Activated CD4-positive, alpha-beta T cell treated with anti-CD3 and anti-CD28 coated beads, Interleukin-2, amount 50 U/mL, for 16 hours (primary cell): Measurements from ENCODE around the gene KCNC3.

ENCODE experiments used
- DNase-seq: peaks from one replicate; pipeline ENCODE4 v3.0.0-alpha.2; 2020

KCNC3 gene

GRCh38 chr19:50326101-50326664, 3.0 kb downstream of the KCNC3 start:
- DNase-seq = no peak

- peak; percentile 89 for DNase-seq
Observed at GRCh38 chr19:50325310-50326100, 3.7 kb downstream of the KCNC3 start.

- DNase-seq = no peak
Observed at GRCh38 chr19:50324331-50324730, 4.8 kb downstream of the KCNC3 start.

DNA sequence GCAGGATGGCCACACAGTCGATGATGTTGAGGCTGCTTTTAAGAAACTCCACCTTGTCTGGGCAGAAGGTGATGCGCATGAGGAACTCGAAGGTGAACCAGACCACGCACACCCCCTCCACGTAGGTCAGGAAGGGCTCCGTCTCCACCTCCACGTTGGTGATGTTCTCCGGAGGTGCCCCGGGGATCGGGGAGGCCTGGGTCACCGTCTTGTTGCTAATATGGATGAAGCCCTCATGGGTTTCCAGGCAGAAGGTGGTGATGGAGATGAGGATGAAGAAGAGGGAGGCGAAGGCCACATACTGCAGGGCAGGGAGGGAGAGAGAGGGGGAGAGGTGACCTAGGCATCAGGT, 5.4 kb downstream of the KCNC3 start:
- DNase-seq = no peak

DNA sequence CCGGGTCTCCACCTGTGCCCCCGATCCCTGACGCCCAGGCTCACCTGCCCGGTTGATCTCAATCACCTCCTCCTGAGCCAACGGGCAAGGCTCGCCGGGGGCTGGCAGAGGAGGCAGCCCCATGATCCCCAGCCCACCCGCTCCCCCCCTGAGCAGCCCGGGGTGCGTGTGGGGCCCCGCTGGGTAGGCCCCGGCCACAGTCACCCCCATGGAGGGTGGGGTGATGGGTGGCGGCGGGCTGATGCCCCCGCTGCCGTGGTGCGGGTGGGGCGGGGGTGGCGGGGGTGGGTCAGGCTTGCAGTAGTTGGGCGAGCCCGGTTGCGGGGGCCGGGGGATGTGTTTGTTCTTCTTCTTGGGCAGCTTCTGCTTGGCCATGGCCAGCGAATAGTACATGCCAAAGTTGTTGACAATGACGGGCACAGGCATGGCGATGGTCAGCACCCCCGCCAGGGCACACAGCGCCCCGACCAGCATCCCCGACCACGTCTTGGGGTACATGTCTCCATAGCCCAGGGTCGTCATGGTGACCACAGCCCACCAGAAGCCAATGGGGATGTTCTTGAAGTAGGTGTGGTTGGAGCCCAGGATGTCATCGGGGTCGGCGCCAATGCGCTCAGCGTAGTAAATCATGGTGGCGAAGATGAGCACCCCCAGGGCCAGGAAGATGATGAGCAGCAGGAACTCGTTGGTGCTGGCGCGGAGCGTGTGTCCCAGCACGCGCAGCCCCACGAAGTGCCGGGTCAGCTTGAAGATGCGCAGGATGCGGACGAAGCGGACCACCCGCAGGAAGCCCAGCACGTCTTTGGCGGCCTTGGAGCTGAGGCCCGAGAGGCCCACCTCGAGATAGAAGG, 6.0 kb downstream of the KCNC3 start:
- DNase-seq = no peak

DNA sequence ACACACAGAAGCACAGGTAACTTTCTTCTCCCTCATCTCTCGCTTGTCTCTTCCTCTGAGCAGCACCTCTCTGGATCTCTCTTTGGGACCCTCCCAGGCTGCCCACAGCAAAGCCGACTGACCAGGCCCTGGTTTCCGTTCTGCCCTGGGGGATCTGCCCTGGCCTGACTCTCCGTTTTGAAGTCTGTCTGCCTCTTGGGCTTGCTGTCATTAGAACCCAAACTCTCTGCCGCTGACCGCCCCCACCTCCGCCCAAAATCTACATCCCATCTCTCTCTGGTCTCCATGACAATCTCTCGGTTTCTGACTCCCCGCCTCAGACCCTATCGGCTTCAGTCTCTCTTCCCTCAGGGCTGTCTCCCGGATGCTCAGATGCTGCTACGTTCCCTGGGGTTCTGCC, 6.9 kb downstream of the KCNC3 start:
- DNase-seq = no peak

GRCh38 chr19:50321831-50322230, 7.3 kb downstream of the KCNC3 start:
- DNase-seq = no peak

GRCh38 chr19:50320596-50320995, 8.6 kb downstream of the KCNC3 start:
- DNase-seq = no peak

- no peak for DNase-seq
Observed at GRCh38 chr19:50320051-50320450, 9.1 kb downstream of the KCNC3 start.

DNA sequence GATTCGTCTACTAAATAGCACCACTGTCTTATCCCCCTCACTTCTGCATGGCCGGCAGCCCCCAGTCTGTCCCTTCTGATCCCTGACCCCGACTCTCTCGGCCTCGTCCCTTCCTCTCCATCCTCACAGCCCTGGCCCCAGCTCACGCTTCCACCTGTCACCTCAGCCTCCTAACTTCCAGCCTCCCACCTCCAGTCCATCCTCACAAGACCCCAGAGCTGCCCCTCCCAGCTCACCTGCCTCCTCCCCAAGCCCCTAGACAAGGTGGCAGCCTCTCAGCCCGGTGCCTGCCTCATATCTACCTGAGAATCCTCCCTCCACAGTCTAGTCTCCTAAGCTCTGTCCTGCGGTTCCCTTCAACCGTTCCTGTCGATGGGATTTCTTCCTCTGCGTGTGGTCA, 10.0 kb downstream of the KCNC3 start:
- DNase-seq = no peak

- no peak for DNase-seq
Observed at GRCh38 chr19:50318438-50318837, 10.7 kb downstream of the KCNC3 start.

DNA sequence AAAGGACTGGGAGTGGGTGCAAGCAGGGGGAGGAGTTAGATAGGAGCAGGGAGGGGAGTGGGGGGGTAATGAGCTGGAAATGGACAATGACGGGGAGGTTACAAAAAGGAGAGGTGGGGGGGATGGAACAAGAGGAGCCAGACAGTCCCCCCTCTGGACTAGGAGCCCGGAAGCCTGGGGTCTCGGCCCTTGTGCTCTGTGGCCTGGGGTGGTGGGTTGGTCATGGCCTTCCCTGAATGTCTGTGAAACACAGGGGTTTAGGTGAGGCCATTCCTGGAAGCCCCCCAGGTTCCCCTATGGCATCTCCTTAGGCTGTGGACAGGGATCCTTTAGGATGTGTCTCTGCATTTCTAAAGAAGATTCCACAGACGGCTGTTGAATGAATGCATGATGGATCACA, 12.1 kb downstream of the KCNC3 start:
- no peak for DNase-seq

- peak; percentile 33 for DNase-seq
Observed at GRCh38 chr19:50315773-50316448, 13.3 kb downstream of the KCNC3 start.

DNA sequence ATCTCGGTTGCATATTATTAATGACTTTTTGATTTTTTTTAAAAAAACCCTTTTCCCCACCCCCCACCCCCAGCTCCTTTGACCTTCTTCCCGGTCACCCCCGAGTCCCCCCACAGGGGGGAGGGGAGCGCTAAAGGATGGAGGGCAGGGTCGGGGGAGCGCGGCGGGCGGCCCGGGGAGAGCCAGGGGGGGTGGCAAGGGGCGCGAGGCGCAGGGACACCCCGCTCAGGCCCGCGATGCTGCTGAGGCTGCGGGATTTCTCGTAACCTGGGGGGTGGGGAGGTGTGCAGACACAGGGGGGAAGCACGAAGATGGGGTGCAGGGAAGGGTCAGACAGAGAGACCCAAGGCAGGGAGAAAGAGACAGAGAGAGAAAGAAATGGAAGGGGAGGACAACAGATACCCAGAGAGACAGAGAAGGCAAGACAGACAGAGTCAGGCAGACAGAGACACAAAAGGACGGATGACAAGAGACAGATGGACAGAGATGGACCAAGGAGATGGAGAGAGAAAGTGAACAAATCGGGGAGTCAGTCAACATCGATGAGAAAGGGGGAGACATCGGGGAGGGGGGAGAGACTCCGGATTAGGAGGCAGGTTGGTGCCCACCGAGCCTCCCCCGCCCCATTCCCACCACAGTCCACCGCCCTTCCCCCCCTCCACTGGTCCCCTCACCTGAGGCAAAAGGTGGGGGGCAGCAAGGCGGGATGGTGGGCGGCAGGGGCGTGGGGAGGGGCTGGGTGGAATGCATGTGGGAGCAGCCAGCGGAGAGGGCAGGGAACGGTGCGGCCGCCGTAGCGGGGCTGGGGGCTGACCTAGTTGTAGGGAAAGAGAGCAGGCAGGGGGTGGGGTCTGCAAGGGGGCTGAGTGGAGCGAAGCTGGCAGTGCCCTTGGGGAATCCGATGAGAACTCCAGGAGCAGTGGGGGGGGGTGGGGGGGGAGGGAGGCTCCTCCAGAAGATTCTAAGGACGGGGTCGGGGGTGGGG, 14.2 kb downstream of the KCNC3 start:
- no peak for DNase-seq

- DNase-seq = no peak
Observed at GRCh38 chr19:50313812-50314536, 15.2 kb downstream of the KCNC3 start.

GRCh38 chr19:50312967-50313811, 16.0 kb downstream of the KCNC3 start:
- no peak for DNase-seq

GRCh38 chr19:50311723-50312635, 17.2 kb downstream of the KCNC3 start:
- no peak for DNase-seq

DNA sequence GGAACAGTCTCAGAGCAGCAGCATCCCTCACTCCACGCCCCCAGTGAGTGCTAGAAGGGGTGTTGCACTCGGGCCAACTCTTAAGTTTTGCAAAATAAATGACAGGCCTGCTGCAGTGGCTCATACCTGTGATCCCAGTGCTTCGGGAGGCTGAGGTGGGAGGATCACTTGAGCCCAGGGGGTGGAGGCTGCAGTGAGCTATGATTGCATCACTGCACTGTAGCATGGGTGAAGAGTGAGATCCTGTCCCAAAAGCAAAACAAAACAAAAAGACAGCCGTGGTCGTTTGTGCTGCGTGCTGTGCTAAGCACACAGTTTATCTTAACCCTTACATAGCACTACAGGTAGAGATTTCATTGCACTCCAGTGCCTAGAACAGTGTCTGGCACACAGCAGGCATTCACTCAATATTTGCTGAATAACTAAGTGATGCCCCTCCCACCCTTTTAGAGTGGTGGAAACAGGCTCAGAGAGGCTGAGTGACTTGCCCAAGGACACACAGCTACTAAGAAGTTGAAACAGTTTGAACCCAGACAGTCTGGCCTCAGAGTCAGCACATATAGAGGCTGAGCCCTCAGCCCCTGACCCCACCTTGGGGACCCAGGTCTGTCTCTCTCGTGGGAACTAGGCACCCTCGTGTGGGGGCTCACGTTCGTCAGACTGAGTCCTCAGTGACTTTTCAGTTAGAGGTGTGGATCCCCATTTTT, 18.3 kb downstream of the KCNC3 start:
- DNase-seq = no peak
